HUES48 (cell line): ENCODE results near the gene MOB3B.

Source experiments
- H3K27ac ChIP-seq: one replicate; pipeline ENCODE4 v1.7.0; 2013; ENCODE audit warnings: low read depth, low read length, inconsistent platforms
- H3K27me3 ChIP-seq: 2 replicates; pipeline ENCODE4 v1.6.1; 2013; ENCODE audit warnings: mild to moderate bottlenecking, low read length; ENCODE audit not compliant: control insufficient read depth, insufficient read depth
- H3K36me3 ChIP-seq: 2 replicates; pipeline ENCODE4 v1.6.1; 2013; ENCODE audit warnings: low read length; ENCODE audit not compliant: control insufficient read depth, insufficient read depth
- H3K4me1 ChIP-seq: 2 replicates; pipeline ENCODE4 v1.6.1; 2013; ENCODE audit warnings: mild to moderate bottlenecking, low read length; ENCODE audit not compliant: control insufficient read depth, insufficient read depth
- H3K4me3 ChIP-seq: 2 replicates; pipeline ENCODE4 v1.5.1; 2013; ENCODE audit warnings: mild to moderate bottlenecking, low read depth, low read length
- H3K9ac ChIP-seq: 2 replicates; pipeline ENCODE4 v1.6.1; 2013; ENCODE audit warnings: mild to moderate bottlenecking, low read depth, low read length, moderate library complexity
- H3K9me3 ChIP-seq: 2 replicates; pipeline ENCODE4 v1.6.1; 2013; ENCODE audit warnings: low read length; ENCODE audit not compliant: control insufficient read depth, insufficient read depth

MOB3B gene

DNA sequence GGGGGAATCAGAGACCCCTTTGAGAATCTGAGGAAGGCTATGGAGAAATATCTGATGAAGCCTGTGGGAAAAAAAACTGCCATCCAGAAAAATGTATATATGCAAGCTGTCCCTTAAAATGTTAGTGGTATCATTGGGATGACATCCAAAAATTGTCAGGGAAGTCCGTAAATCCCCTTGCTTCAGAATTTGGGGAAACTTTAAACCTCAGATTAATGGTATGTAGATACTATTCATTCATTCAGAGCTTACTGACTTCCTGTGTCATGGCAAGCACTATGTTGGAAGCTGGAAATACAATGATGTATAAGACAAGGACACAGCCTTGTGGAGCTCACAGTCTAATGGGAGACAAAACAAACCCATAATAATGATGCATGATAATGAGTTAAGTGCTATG, 10.9 kb upstream of the MOB3B start:
- Histone ChIP-seq H3K4me1 (peaks cover 5% of the 10 kb centered on the region; the same call in 1 of the 2 replicates), H3K9ac (no peak overlapping the region), H3K9me3 (no peaks in the 10 kb centered on the region), H3K27ac (no peak overlapping the region), H3K27me3 (no peaks in the 10 kb centered on the region), H3K36me3 (peaks cover 22% of the 10 kb centered on the region), H3K4me3 (no peak overlapping the region)

DNA sequence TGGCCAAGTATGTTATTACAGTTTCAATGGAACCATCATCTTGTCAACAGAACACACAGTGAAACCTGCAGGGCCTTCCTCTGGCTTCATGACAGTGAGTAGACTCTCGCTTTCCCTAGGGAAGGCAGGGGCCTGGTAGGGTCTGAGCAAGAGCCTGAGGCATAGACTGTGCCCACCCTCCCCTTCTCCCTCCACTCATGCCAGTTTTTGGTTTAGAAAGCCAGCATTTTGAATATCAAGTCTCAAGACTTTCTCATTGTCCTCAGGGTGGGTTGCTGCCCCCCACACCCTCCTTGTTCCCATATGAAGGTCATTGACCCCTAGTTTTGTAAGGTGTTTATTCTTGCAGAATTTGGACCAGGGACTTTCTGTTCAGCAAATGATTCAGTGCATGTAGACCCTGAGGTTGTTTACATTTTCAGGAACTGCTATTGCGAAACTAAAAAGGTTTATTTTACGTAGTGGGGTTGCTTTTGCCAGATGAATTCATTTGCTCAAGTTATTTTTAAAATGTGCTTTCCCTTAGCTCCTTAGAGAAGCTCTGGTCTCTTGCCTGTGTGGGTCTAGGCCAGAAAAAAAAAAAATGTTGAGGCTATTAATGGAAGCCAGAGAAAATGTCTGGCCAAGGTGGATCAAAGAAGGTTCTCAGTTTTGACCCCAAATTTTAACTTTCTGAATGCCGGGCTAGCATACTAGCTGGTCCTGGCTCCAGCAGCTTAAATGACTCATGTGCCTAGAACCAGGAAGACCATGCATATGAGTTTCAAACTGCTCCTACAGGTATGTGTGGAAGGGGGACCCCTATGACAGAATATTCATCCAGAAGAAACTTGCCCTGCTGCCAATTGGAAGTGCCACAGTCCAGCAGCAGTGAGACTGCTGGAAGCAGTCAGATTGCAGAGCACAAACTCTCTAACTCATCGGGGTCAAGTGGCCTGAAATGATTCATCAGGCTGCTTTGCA, 10.1 kb upstream of the MOB3B start:
- Histone ChIP-seq H3K9ac (no peak overlapping the region), H3K4me3 (no peak overlapping the region), H3K36me3 (peaks cover 15% of the 10 kb centered on the region), H3K27ac (no peak overlapping the region), H3K27me3 (no peaks in the 10 kb centered on the region), H3K4me1 (peaks cover 5% of the 10 kb centered on the region; the same call in 1 of the 2 replicates), H3K9me3 (no peaks in the 10 kb centered on the region)

DNA sequence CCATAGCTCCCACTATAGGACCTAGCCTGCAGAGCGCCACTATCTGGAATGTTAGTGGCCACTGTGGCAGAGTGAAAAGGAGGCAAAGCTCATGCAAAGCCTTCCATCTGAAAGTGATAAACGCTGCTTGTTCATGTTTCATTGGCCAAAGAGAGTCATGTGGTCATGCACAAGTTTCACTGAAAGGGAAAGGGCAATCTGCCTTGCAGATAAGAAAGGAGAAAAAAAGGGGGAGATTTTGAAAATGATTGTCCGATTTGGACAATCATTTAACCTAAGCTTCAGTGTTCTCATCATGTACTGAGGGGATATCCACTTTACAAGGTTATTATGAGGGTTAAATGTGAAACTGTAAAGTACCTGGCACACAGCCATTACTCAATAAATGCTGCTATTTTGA, 9.0 kb upstream of the MOB3B start:
- H3K4me3 ChIP-seq = no peak overlapping the region
- peaks cover 6% of the 10 kb centered on the region for H3K36me3 ChIP-seq
- H3K27ac ChIP-seq = no peak overlapping the region
- H3K9me3 ChIP-seq = no peaks in the 10 kb centered on the region
- H3K27me3 ChIP-seq = no peaks in the 10 kb centered on the region
- H3K4me1 ChIP-seq = peaks cover 5% of the 10 kb centered on the region; the same call in 1 of the 2 replicates
- no peak overlapping the region for H3K9ac ChIP-seq

DNA sequence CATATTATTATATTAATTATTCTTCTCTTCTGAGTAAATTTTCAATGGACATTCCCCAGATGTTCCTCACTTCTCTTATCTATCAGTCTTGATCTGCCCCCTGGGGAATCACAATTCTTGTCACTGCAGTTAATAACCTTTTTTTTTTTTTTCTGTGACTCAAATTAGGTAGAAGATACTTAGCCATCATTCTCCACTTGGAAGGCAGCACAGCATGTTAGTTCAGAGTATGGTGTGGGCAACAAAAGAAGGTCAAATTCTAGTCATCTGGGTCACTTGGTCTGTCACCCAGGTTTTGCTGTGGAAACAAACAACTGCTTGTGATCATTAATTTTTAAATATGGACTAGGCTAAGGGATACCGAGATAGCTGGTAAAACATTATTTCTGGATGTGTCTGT, 8.1 kb upstream of the MOB3B start:
- Histone ChIP-seq H3K27ac (no peak overlapping the region), H3K36me3 (no peaks in the 10 kb centered on the region), H3K4me3 (no peak overlapping the region), H3K9ac (no peak overlapping the region), H3K4me1 (peaks cover 5% of the 10 kb centered on the region; the same call in 1 of the 2 replicates), H3K27me3 (no peaks in the 10 kb centered on the region), H3K9me3 (no peaks in the 10 kb centered on the region)

DNA sequence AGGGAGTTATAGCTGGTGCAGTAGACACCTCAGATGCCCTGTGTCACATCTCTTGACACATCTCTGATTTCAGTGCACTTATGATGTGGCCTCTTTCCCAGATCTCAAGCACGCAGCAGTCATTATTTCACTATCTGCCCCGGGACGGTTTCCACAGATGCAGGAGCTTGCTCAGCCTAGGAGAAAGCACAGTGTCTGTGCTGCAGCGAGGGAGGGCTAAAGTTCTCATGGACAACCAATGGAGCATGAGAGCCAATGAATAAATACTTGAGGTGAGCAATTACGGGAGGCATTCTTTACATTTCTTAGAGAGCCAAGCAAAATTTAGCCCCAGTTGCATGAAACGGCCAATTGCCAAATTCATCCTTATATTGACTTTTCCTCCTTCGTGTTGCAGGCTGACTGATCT, 7.4 kb upstream of the MOB3B start:
- Histone ChIP-seq H3K4me1 (peaks cover 5% of the 10 kb centered on the region; the same call in 1 of the 2 replicates), H3K4me3 (no peak overlapping the region), H3K36me3 (no peaks in the 10 kb centered on the region), H3K27me3 (no peaks in the 10 kb centered on the region), H3K9ac (no peak overlapping the region), H3K9me3 (no peaks in the 10 kb centered on the region), H3K27ac (no peak overlapping the region)

DNA sequence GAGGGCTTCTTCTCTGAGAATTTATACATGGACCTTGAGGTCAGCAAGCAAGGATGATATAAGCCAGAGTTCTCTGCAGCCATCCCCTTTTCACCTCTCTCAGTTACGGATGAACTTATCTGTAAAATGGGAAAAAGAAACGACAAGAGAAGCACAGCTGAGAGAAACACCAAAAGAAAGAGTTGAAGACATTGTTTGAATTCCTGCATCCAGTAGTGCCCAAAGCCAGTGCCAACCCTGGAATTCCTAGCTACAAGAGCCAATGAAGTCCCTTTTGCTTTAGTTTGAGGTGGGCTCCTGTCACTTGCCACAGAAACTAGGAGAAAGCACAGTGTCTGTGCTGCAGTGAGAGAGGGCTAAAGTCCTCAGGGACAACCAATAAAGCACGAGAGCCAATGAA, 6.6 kb upstream of the MOB3B start:
- H3K4me3 ChIP-seq = no peak overlapping the region
- no peaks in the 10 kb centered on the region for H3K27me3 ChIP-seq
- no peak overlapping the region for H3K9ac ChIP-seq
- no peaks in the 10 kb centered on the region for H3K9me3 ChIP-seq
- no peak overlapping the region for H3K27ac ChIP-seq
- peaks cover 5% of the 10 kb centered on the region; the same call in 1 of the 2 replicates for H3K4me1 ChIP-seq
- no peaks in the 10 kb centered on the region for H3K36me3 ChIP-seq

DNA sequence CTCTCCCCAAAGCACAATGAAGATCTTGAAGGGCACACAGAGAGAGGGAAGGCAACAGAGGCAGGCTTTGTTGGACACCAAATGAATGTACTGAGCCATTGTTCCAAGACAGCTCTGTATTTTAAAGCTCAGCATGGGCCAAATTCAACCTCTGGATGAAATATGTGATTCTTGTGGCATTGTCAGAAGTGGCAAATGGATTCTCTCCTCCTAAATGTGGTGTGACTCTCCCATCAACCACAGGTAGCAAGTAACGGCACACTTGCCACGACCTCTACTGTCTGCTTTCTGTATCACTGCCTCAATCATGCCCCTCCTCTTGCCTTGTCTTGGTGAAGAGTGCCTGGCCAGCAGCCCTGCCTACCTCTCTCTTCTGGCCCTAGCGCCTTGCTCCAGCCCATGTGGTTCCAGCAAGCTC, 6.1 kb upstream of the MOB3B start:
- H3K27me3 ChIP-seq = no peaks in the 10 kb centered on the region
- H3K4me1 ChIP-seq = peaks cover 5% of the 10 kb centered on the region; the same call in 1 of the 2 replicates
- H3K9ac ChIP-seq = no peak overlapping the region

DNA sequence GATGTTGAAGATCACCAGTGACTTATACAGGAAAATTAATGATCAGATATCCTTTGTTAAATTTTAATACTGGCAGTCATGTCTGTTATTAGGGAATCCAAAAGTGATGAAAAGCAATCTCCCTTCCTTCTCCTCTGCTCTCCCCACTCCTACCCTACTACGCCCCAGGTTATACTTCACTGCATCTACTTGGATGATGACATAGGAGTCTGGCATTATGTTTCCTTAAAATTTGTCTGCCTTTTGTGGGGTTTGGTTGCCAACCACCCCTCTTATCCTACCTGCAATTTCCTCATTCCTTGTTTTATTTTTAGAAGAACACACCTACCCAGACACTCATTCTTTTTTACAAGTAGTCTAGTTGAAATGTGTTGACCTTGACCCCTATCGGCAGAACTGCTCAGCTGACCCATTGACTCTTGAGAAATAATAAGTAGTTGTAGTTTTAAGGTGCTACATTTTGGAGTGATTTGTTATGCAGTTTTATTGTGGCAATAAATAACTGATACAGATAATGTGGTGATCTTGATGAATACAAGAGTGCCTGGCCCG, 5.1 kb upstream of the MOB3B start:
- H3K36me3 ChIP-seq = no peaks in the 10 kb centered on the region
- no peaks in the 10 kb centered on the region for H3K9me3 ChIP-seq
- H3K27ac ChIP-seq = no peak overlapping the region
- H3K27me3 ChIP-seq = no peaks in the 10 kb centered on the region
- no peak overlapping the region for H3K4me3 ChIP-seq
- no peak overlapping the region for H3K9ac ChIP-seq
- H3K4me1 ChIP-seq = peaks cover 10% of the 10 kb centered on the region

More for the DNA sequence above, 6.1 kb upstream of the MOB3B start:
- H3K9me3 ChIP-seq = no peaks in the 10 kb centered on the region
- no peaks in the 10 kb centered on the region for H3K36me3 ChIP-seq
- H3K4me3 ChIP-seq = no peak overlapping the region
- H3K27ac ChIP-seq = no peak overlapping the region

DNA sequence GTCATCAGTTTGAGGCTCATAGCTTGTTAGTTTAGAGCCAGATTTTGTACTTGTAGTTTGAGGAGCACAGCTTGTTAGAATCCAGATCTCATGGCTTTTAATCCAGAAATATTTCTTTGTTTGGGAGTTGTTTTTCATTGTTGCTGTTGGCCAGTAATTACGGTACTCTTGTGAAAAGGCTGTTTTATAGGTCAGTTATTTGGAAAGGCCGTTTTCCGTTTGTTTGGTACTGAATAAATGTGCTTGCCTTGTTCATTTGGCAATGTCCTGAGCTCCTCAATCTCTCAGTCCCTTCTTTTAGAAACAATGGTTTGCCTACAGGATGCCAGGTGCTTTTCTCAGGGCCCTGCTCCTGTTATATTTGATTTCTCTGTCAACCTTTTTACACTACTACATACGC, 4.5 kb upstream of the MOB3B start:
- Histone ChIP-seq H3K27me3 (no peaks in the 10 kb centered on the region), H3K4me1 (peaks cover 10% of the 10 kb centered on the region), H3K27ac (no peak overlapping the region), H3K9me3 (no peaks in the 10 kb centered on the region), H3K36me3 (no peaks in the 10 kb centered on the region), H3K4me3 (no peak overlapping the region), H3K9ac (no peak overlapping the region)

DNA sequence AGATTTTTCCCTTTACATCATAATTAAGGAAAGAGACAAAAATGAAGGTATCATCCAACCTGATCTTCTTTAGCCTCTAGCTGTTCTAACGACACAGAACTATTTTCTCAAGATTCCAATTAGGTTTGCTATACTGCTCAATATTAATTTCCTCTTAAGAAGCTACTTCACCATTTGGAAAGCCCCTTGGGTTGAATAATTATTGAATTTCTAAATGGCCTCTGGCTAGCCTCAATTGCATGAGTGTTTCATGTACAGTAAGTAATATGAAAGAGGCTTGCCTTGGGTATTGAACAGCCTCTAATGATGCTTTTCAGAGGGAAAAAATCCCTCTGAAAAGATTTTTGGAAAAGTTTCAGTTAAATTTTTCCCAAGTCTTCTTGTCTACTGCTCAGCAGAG, 3.7 kb upstream of the MOB3B start:
- Histone ChIP-seq H3K27ac (no peak overlapping the region), H3K9me3 (no peaks in the 10 kb centered on the region), H3K4me1 (peaks cover 10% of the 10 kb centered on the region), H3K4me3 (no peak overlapping the region), H3K27me3 (no peaks in the 10 kb centered on the region), H3K36me3 (no peaks in the 10 kb centered on the region), H3K9ac (no peak overlapping the region)

DNA sequence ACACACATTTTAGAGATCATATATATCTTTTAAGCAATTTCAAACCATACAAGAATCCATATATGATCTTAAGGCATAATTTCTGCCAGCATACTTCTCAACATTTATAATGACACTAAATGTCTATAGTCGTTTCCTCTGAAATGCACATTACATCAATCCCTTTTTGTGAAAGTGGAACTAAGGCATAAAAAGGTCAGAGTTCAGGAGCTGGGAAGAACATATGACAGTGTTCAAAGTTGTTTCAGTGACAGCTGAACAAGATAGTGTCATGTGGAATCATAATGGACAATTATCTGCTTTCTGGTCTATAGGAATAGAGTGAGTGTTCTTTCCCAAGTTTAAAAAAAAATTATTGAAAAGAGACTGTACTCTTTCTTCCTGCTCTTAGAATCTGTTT, 2.4 kb upstream of the MOB3B start:
- Histone ChIP-seq H3K9me3 (no peaks in the 10 kb centered on the region), H3K27me3 (peaks cover 8% of the 10 kb centered on the region; the same call in 1 of the 2 replicates), H3K27ac (no peak overlapping the region), H3K4me3 (no peak overlapping the region), H3K9ac (no peak overlapping the region), H3K4me1 (peaks cover 20% of the 10 kb centered on the region), H3K36me3 (no peaks in the 10 kb centered on the region)
